H9 (cell line): ENCODE measurements around the gene DNER. TPM values are rescaled to one million over a fixed set of nuclear protein-coding genes. Genes with fewer than 3 reads are reported as not detected.

Experiments
- DNase-seq: peaks from one replicate; pipeline ENCODE4 v3.0.0-alpha.2; 2017
- H2AFZ ChIP-seq: one replicate; pipeline ENCODE4 v1.6.1; 2013; ENCODE audit warnings: mild to moderate bottlenecking, low read length, control low read depth, moderate library complexity
- H2AK5ac ChIP-seq: 2 replicates; pipeline ENCODE4 v1.6.1; 2013; ENCODE audit warnings: low read length, control low read depth, mixed read lengths; ENCODE audit not compliant: insufficient read length
- H2BK120ac ChIP-seq: one replicate; pipeline ENCODE4 v1.6.1; 2013; ENCODE audit warnings: low read depth, mild to moderate bottlenecking, low read length, control low read depth, inconsistent platforms; ENCODE audit not compliant: poor library complexity, severe bottlenecking
- H2BK12ac ChIP-seq: 2 replicates; pipeline ENCODE4 v1.6.1; 2013; ENCODE audit warnings: low read length, control low read depth, mixed read lengths, low read depth; ENCODE audit not compliant: insufficient read length
- H2BK15ac ChIP-seq: 2 replicates; pipeline ENCODE4 v1.6.1; 2013; ENCODE audit warnings: low read depth, low read length, control low read depth
- H2BK20ac ChIP-seq: one replicate; pipeline ENCODE4 v1.6.1; 2013; ENCODE audit warnings: low read depth, mild to moderate bottlenecking, low read length, control low read depth, inconsistent platforms; ENCODE audit not compliant: poor library complexity, severe bottlenecking
- H2BK5ac ChIP-seq: 2 replicates; pipeline ENCODE4 v1.6.1; 2013; ENCODE audit warnings: low read length, control low read depth, mixed read lengths; ENCODE audit not compliant: insufficient read length
- H3K14ac ChIP-seq: 2 replicates; pipeline ENCODE4 v1.6.1; 2013; ENCODE audit warnings: low read length, control low read depth; ENCODE audit not compliant: insufficient read depth
- H3K18ac ChIP-seq: 2 replicates; pipeline ENCODE4 v1.6.1; 2013; ENCODE audit warnings: low read depth, mild to moderate bottlenecking, mixed read lengths, low read length, control low read depth; ENCODE audit not compliant: insufficient read length
- H3K23ac ChIP-seq: 2 replicates; pipeline ENCODE4 v1.6.1; 2013; ENCODE audit warnings: low read length, control low read depth, mixed read lengths, low read depth; ENCODE audit not compliant: insufficient read length
- H3K23me2 ChIP-seq: 2 replicates; pipeline ENCODE4 v1.6.1; 2013; ENCODE audit warnings: low read depth, mild to moderate bottlenecking, mixed read lengths, low read length, control low read depth; ENCODE audit not compliant: insufficient read length, poor library complexity, severe bottlenecking
- H3K27ac ChIP-seq: 2 replicates; pipeline ENCODE4 v1.5.1; 2013; ENCODE audit warnings: low read length, control low read depth, mixed read lengths, low read depth; ENCODE audit not compliant: insufficient read length
- H3K27me3 ChIP-seq: 2 replicates; pipeline ENCODE4 v1.6.1; 2013; ENCODE audit warnings: low read length, control low read depth, inconsistent platforms; ENCODE audit not compliant: insufficient read depth
- H3K4ac ChIP-seq: 2 replicates; pipeline ENCODE4 v1.6.1; 2013; ENCODE audit warnings: low read depth, mild to moderate bottlenecking, control low read depth, inconsistent platforms, low read length, moderate library complexity
- H3K4me1 ChIP-seq: 2 replicates; pipeline ENCODE4 v1.6.1; 2013; ENCODE audit warnings: low read length, control low read depth, inconsistent platforms; ENCODE audit not compliant: insufficient read depth
- H3K4me2 ChIP-seq: 2 replicates; pipeline ENCODE4 v1.6.1; 2013; ENCODE audit warnings: low read length, control low read depth, mixed read lengths; ENCODE audit not compliant: insufficient read length, insufficient read depth
- H3K56ac ChIP-seq: 2 replicates; pipeline ENCODE4 v1.6.1; 2013; ENCODE audit warnings: low read depth, mild to moderate bottlenecking, mixed read lengths, low read length, control low read depth; ENCODE audit not compliant: insufficient read length
- H3K79me1 ChIP-seq: 2 replicates; pipeline ENCODE4 v1.6.1; 2013; ENCODE audit warnings: low read depth, mild to moderate bottlenecking, moderate library complexity, low read length, control low read depth, inconsistent platforms; ENCODE audit not compliant: insufficient read depth, poor library complexity, severe bottlenecking
- H3K79me2 ChIP-seq: 2 replicates; pipeline ENCODE4 v1.6.1; 2013; ENCODE audit warnings: low read length, control low read depth, inconsistent platforms; ENCODE audit not compliant: insufficient read depth
- H3K9ac ChIP-seq: 2 replicates; pipeline ENCODE4 v1.6.1; 2013; ENCODE audit warnings: low read length, control low read depth, mixed read lengths; ENCODE audit not compliant: insufficient read length; ENCODE audit errors: extremely low read depth
- H3K9me3 ChIP-seq: one replicate; pipeline ENCODE4 v1.6.1; 2013; ENCODE audit warnings: low read depth, low read length, inconsistent platforms; ENCODE audit not compliant: control insufficient read depth
- H3T11ph ChIP-seq: one replicate; pipeline ENCODE4 v1.6.1; 2013; ENCODE audit warnings: mild to moderate bottlenecking, low read length, control low read depth, inconsistent platforms
- H4K20me1 ChIP-seq: one replicate; pipeline ENCODE4 v1.6.1; 2013; ENCODE audit not compliant: control insufficient read depth, insufficient read length, insufficient read depth
- H4K5ac ChIP-seq: 2 replicates; pipeline ENCODE4 v1.6.1; 2013; ENCODE audit warnings: low read depth, mild to moderate bottlenecking, mixed read lengths, low read length, control low read depth; ENCODE audit not compliant: insufficient read length
- H4K8ac ChIP-seq: replicated peaks from 2 replicates; pipeline ENCODE4 v1.6.1; 2013; ENCODE audit warnings: low read length, control low read depth, mixed read lengths, low read depth; ENCODE audit not compliant: insufficient read length
- H4K91ac ChIP-seq: 2 replicates; pipeline ENCODE4 v1.6.1; 2013; ENCODE audit warnings: low read depth, mild to moderate bottlenecking, moderate library complexity, mixed read lengths, low read length, control low read depth; ENCODE audit not compliant: insufficient read length
- H3K27ac Mint-ChIP-seq, 3 experiments: 2 replicates in 2 of 3; 3 replicates in 1 of 3; pipeline ENCODE4 v1.8.0; 2020 to 2021; ENCODE audit warnings: mixed read lengths in 3 of 3, mild to moderate bottlenecking in 1 of 3, moderate library complexity in 1 of 3
- H3K27me3 Mint-ChIP-seq: 2 replicates; pipeline ENCODE4 v1.8.0; 2021; ENCODE audit warnings: low read depth, mild to moderate bottlenecking, moderate library complexity, mixed read lengths
- H3K36me3 Mint-ChIP-seq, 3 experiments: 2 replicates in 2 of 3; 3 replicates in 1 of 3; pipeline ENCODE4 v1.8.0; 2020 to 2021; ENCODE audit warnings: low read depth in 3 of 3, mixed read lengths in 3 of 3; ENCODE audit not compliant: insufficient read depth in 1 of 3
- H3K4me1 Mint-ChIP-seq, 2 experiments: 2 replicates each; pipeline ENCODE4 v1.8.0; 2020; ENCODE audit warnings: mixed read lengths in 2 of 2
- H3K4me3 Mint-ChIP-seq, 2 experiments: 2 replicates in 1 of 2; 3 replicates in 1 of 2; pipeline ENCODE4 v1.8.0; 2020 to 2021; ENCODE audit warnings: mild to moderate bottlenecking in 2 of 2, mixed read lengths in 2 of 2, moderate library complexity in 1 of 2
- H3K9me3 Mint-ChIP-seq, 2 experiments: 2 replicates in 1 of 2; 3 replicates in 1 of 2; pipeline ENCODE4 v1.8.0; 2020; ENCODE audit warnings: mild to moderate bottlenecking in 2 of 2, mixed read lengths in 2 of 2, moderate library complexity in 1 of 2
- CTCF ChIP-seq: fragments of 200-600 bp; sonication (generic); conservative IDR thresholded peaks from 3 replicates; pipeline ENCODE4 v1.8.0; 2021; ENCODE audit warnings: antibody characterized with exemption, mild to moderate bottlenecking
- total RNA-seq: library from RNA; stranded (reverse); gene quantifications from 2 replicates; pipeline ENCODE4 v1.2.1, GENCODE V29; 2021

The DNER gene
- total RNA-seq, 1 experiment from 2014 or later = 1.0 TPM

- H3K9me3 Mint-ChIP-seq = no peaks in the 10 kb centered on the region
Measured at GRCh38 chr2:229462112-229462511, 252.2 kb downstream of the DNER start.

More at GRCh38 chr2:229462112-229462511, 252.2 kb downstream of the DNER start:
- no peak for DNase-seq
- Histone ChIP-seq H3K56ac (no peak overlapping the region), H3K79me2 (no peaks in the 10 kb centered on the region), H2AFZ (no peak overlapping the region), H3K14ac (no peak overlapping the region), H2BK5ac (no peak overlapping the region), H2BK120ac (no peak overlapping the region), H3K23me2 (no peaks in the 10 kb centered on the region), H3K4ac (no peak overlapping the region), H4K20me1 (no peaks in the 10 kb centered on the region), H2BK12ac (no peak overlapping the region), H4K5ac (no peak overlapping the region), H3K23ac (no peak overlapping the region), H3K27me3 (no peaks in the 10 kb centered on the region), H3K27ac (no peak overlapping the region), H3K4me2 (no peak overlapping the region), H2BK15ac (no peak overlapping the region), H3K9me3 (no peaks in the 10 kb centered on the region), H2BK20ac (no peak overlapping the region), H3K9ac (no peak overlapping the region), H3K18ac (no peak overlapping the region), H2AK5ac (no peak overlapping the region), H4K91ac (no peak overlapping the region), H3K4me1 (no peaks in the 10 kb centered on the region), H3K79me1 (no peaks in the 10 kb centered on the region), H3T11ph (no peak overlapping the region), H4K8ac (no peak overlapping the region)
- Mint-ChIP-seq H3K27ac (no peak overlapping the region), H3K4me3 (no peak overlapping the region), H3K27me3 (no peaks in the 10 kb centered on the region; the same call in 1 of the 2 replicates), H3K36me3 (no peaks in the 10 kb centered on the region), H3K4me1 (peaks cover 2 to 3% of the 10 kb centered on the region in 2 experiments; a peak in 3 of 4 replicates)
- TF ChIP-seq CTCF = no peak
